SK-N-SH (cell line): ENCODE data around the gene PCBP3.

Experiments used
- CTCF ChIP-seq: fragments of 200-600 bp; sonication (generic); IDR thresholded peaks from 2 replicates; pipeline ENCODE4 v1.6.1; 2017; ENCODE audit warnings: antibody characterized with exemption, mild to moderate bottlenecking, moderate library complexity
- EZH2phosphoT487 ChIP-seq: fragments of 200-600 bp; sonication (generic); IDR thresholded peaks from 2 replicates; pipeline ENCODE4 v1.6.1; 2017; ENCODE audit warnings: low read depth, mixed run types, mild to moderate bottlenecking, antibody characterized with exemption, moderate library complexity, borderline replicate concordance
- PBX3 ChIP-seq: IDR thresholded peaks from 2 replicates; pipeline ENCODE4; 2012
- RAD21 ChIP-seq: IDR thresholded peaks from 2 replicates; pipeline ENCODE4 v1.6.1; 2012; ENCODE audit warnings: mild to moderate bottlenecking, low read length
- USF1 ChIP-seq: IDR thresholded peaks from 2 replicates; pipeline ENCODE4 v1.4.0; 2012; ENCODE audit warnings: low read depth, borderline replicate concordance

GRCh38 chr21:45643021-45643980 is at the start of gene PCBP3:
- TF ChIP-seq CTCF (no peak), PBX3 (no peak), EZH2phosphoT487 (no peak), RAD21 (no peak), USF1 (no peak)
